T-helper 2 cell treated with Interferon-gamma antibody and Interleukin-4, amounts not matched to agents 5 μg/mL and 100 μg/mL, for 36 hours (primary cell): ENCODE measurements around the gene INPP4B.

Source experiments
- DNase-seq: peaks from one replicate; pipeline ENCODE4 v3.0.0; 2021; ENCODE audit warnings: low spot score
- H3K27ac Mint-ChIP-seq: one replicate; pipeline ENCODE4 v1.8.0; 2021; ENCODE audit warnings: mild to moderate bottlenecking, mixed read lengths
- H3K27me3 Mint-ChIP-seq: one replicate; pipeline ENCODE4 v1.8.0; 2021; ENCODE audit warnings: low read depth, mixed read lengths
- H3K36me3 Mint-ChIP-seq: one replicate; pipeline ENCODE4 v1.8.0; 2021; ENCODE audit warnings: low read depth, mixed read lengths
- H3K4me1 Mint-ChIP-seq: one replicate; pipeline ENCODE4 v1.8.0; 2021; ENCODE audit warnings: low read depth, mixed read lengths
- H3K4me3 Mint-ChIP-seq: one replicate; pipeline ENCODE4 v1.8.0; 2022; ENCODE audit warnings: mild to moderate bottlenecking, moderate library complexity, mixed read lengths
- H3K9me3 Mint-ChIP-seq: one replicate; pipeline ENCODE4 v1.8.0; 2021; ENCODE audit warnings: mixed read lengths

The INPP4B gene

DNA sequence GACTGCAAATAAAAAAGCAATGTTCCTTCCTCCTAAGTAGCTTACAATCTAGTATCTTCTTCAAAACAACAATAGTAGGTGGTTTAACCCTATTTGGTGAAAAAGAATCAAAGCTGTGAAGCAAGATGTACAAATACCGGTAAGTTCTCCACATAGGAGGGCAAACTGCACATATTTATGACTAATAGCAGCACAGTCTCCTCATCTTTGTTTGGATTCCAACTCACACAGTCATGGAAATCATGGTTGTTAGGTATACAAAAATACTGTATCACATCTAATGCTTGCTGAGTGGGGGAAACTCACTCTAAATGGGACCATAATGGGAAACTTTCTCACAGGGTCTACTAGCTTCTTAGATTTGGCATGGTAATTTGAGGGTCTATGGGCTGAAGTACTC is 597.2 kb downstream of the INPP4B start:
- DNase-seq: no peak
- Mint-ChIP-seq H3K27ac (no peak overlapping the region), H3K9me3 (peaks cover 3% of the 10 kb centered on the region), H3K27me3 (no peaks in the 10 kb centered on the region), H3K4me3 (no peak overlapping the region), H3K4me1 (peaks cover 6% of the 10 kb centered on the region), H3K36me3 (peaks cover 62% of the 10 kb centered on the region)

DNA sequence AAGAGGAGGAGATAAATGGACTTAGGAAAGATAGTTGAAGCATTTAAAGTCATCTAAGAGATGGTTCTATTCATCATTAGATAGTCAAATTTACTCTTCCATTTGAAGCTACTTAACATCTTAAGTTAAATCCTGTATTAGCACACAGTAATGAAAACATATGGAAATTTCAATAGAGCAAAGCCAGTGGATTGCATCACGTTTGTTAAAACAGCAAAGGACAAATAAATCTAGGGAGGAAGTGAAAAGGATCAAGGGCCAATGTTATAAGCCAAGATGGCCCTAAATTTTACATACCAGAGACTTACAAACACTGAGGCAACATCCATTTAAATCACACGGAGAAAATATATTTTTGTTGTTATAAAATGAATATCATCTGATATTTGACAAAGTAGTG is 602.8 kb downstream of the INPP4B start:
- H3K27me3 Mint-ChIP-seq: no peaks in the 10 kb centered on the region
- peaks cover 3% of the 10 kb centered on the region for H3K9me3 Mint-ChIP-seq
- peaks cover 42% of the 10 kb centered on the region for H3K36me3 Mint-ChIP-seq
- peaks cover 1% of the 10 kb centered on the region for H3K4me1 Mint-ChIP-seq
- DNase-seq: no peak
- no peak overlapping the region for H3K27ac Mint-ChIP-seq
- no peak overlapping the region for H3K4me3 Mint-ChIP-seq

DNA sequence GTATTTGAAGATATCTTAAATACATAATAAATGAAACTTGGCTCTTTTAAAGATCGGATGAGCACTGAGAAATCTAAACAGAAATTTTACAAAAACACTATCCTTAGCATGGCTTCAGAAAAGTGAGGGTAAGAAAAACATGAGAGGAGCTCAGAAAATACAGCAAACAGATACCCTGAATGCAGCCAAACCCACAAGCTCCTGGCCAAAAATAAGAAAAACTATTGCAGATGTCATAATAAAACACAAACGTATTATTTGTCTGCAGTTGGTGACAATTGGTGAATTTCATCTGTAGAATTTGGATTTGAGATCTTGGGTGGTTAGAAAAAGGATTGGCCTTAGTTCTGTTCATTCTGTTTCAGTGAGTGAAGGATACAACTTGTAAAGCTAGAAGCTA is 603.9 kb downstream of the INPP4B start:
- H3K4me1 Mint-ChIP-seq: no peaks in the 10 kb centered on the region
- no peak overlapping the region for H3K4me3 Mint-ChIP-seq
- H3K27me3 Mint-ChIP-seq: no peaks in the 10 kb centered on the region
- H3K36me3 Mint-ChIP-seq: peaks cover 34% of the 10 kb centered on the region
- H3K27ac Mint-ChIP-seq: no peak overlapping the region
- H3K9me3 Mint-ChIP-seq: no peaks in the 10 kb centered on the region
- no peak for DNase-seq

DNA sequence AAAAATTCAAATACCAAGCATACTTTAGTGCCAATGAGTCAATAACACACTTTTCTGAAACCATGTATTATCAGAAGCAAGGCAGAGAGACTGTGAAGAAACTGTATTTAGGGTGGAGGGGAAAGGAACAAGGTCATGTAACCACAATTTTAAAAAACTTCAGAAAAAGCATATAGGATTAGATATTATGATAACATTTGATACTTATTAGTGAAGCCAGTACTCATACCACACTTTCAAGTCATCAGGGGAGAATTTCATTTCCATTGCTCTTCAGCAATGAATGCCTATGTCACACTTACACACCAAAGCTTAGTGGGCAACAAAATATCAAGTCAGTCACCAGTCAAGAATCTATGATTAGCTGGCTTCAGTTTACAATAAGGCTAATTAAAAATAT is 607.5 kb downstream of the INPP4B start:
- Mint-ChIP-seq H3K27me3 (no peaks in the 10 kb centered on the region), H3K27ac (no peak overlapping the region), H3K4me3 (no peak overlapping the region), H3K9me3 (no peaks in the 10 kb centered on the region), H3K36me3 (peaks cover 32% of the 10 kb centered on the region), H3K4me1 (no peaks in the 10 kb centered on the region)
- no peak for DNase-seq

DNA sequence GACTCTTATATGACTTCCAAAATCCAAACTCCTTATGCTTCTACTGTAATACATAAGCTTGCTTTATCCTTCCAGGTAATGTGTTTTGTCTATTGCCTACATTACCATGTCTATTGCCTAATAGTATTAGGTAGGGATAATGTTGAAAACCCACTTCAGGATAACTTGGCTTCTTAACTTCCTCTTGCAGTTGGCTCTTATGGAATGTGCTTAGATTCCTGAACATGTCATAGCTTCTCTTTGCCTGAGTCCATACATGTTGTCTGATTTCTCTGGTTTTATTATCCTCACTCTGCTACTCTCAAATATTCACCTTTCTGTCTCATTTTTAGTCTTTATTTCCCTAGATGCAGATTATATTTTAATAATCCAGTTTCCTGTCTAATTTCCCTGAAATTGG is 609.8 kb downstream of the INPP4B start:
- Mint-ChIP-seq H3K27ac (no peak overlapping the region), H3K36me3 (peaks cover 37% of the 10 kb centered on the region), H3K4me3 (no peak overlapping the region), H3K27me3 (no peaks in the 10 kb centered on the region), H3K9me3 (no peaks in the 10 kb centered on the region), H3K4me1 (no peaks in the 10 kb centered on the region)
- DNase-seq: no peak

DNA sequence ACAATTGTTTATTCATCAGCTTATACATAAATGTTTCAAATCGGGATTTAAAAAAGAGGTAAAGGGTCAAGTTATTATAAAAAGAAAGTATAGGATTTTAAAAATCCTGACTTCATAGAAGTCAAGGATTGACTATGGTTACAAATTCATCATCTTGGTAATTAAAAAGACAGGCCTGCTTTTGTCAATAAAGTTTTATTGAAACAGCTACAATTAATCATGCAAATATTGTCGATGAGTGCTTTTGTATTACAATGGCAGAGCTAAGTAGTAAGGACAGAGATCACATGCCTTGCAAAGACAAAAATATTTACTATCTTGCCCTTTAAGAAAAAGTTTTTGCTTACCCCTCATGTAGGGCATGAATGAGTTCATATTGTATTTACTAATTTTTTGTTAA is 614.3 kb downstream of the INPP4B start:
- Mint-ChIP-seq H3K36me3 (peaks cover 36% of the 10 kb centered on the region), H3K4me3 (no peak overlapping the region), H3K27ac (no peak overlapping the region), H3K9me3 (no peaks in the 10 kb centered on the region), H3K4me1 (peaks cover 2% of the 10 kb centered on the region), H3K27me3 (no peaks in the 10 kb centered on the region)
- no peak for DNase-seq

DNA sequence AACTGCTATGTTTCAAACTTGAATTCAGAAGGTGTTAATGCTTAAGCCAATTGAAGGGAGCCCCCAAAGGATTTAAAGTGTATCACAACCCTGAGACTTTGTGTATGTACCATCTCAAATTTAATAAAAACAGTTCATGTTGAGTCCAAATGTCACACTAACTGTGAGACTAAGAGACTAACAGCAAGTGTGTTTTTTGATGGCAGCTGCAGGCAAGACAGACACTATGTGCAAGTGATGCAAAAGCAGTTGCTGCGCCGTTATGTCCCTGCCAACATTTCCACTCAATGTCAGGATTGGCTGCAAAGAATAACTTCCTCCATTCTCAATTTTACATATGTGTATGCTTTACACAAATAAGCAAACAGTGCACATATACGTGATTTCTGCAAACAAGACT is 615.1 kb downstream of the INPP4B start:
- Mint-ChIP-seq H3K27ac (no peak overlapping the region), H3K27me3 (no peaks in the 10 kb centered on the region), H3K4me3 (no peak overlapping the region), H3K4me1 (peaks cover 4% of the 10 kb centered on the region), H3K9me3 (no peaks in the 10 kb centered on the region), H3K36me3 (peaks cover 32% of the 10 kb centered on the region)
- no peak for DNase-seq

DNA sequence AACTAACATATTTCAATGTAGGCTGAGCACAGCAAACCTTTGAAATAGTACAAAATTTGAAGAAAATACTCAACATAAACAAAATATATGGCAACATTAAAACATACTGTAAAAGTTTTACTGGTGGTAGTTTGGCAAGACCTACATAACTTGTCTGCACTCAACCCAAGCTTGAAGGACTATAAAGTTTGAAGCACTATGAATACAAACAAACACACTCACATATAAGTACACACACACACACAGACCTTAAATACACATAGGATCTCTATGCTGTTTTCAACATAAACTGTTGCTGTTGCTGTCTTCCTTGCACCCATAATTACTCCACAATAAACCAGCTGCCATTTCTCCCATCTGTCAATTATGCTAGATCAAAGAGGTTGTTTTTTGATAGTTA is 620.1 kb downstream of the INPP4B start:
- Mint-ChIP-seq H3K4me1 (peaks cover 4% of the 10 kb centered on the region), H3K9me3 (no peaks in the 10 kb centered on the region), H3K27ac (no peak overlapping the region), H3K4me3 (no peak overlapping the region), H3K27me3 (no peaks in the 10 kb centered on the region), H3K36me3 (peaks cover 21% of the 10 kb centered on the region)
- no peak for DNase-seq

DNA sequence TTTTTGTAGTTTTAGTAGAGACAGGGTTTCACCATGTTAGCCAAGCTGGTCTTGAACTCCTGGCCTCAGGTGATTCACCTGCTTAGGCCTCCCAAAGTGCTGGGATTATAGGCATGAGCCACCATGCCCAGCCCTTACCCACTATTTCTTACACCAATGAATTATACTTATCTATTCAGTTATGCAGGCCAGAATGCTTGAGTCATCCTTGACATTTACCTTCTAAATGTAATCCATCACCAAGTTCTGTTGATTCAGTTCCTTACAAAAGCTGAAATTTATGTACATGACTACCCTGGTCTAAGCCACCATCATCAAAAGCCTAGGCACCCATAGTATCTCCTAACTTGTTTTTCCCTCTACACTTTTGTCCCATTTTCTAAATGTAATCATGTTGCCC is 624.0 kb downstream of the INPP4B start:
- Mint-ChIP-seq H3K27ac (no peak overlapping the region), H3K4me3 (no peak overlapping the region), H3K27me3 (no peaks in the 10 kb centered on the region), H3K4me1 (peaks cover 4% of the 10 kb centered on the region), H3K9me3 (no peaks in the 10 kb centered on the region), H3K36me3 (peaks cover 26% of the 10 kb centered on the region)
- DNase-seq: no peak

DNA sequence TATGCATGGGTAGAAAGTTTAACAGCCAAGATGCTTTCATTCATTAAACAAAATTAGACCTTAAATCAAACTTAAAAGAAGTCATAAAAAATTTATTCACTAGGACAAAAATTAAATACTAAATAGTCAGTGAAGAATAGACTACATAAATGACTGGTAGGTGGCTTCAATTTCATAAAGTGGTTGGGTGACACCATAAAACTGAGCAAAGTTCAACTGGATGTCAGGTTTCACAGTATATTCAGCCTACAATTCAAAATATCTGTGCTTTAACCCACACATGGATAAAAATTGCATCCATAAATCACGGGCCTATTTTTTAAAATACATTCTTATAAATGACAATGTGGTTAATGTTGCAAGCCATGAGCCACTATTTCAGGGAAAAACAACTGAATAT is 627.4 kb downstream of the INPP4B start:
- Mint-ChIP-seq H3K9me3 (no peaks in the 10 kb centered on the region), H3K36me3 (peaks cover 24% of the 10 kb centered on the region), H3K4me1 (no peaks in the 10 kb centered on the region), H3K4me3 (no peak overlapping the region), H3K27ac (no peak overlapping the region), H3K27me3 (no peaks in the 10 kb centered on the region)
- DNase-seq: no peak

DNA sequence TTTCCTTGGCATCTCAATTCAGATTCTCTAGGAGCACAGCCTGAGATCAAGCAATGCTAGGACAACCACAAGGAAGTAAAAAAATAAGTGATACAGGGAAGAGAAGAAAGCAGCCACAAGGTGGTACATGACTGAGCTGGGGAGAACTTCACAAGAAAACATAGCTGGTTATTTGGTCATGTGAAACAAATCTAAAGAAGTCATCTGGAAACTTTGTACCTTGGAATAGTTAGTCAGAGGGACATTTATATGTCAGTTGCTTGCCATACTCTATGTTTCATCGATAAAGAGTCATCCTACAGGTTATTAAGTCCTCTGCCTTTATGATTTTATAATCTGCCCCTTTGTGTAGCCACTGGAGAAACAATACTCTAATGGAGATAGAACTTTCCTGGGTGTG is 634.7 kb downstream of the INPP4B start:
- DNase-seq: no peak
- Mint-ChIP-seq H3K27me3 (no peaks in the 10 kb centered on the region), H3K9me3 (no peaks in the 10 kb centered on the region), H3K27ac (peak overlapping the region; percentile 18), H3K36me3 (peaks cover 30% of the 10 kb centered on the region), H3K4me1 (peaks cover 10% of the 10 kb centered on the region), H3K4me3 (no peak overlapping the region)

DNA sequence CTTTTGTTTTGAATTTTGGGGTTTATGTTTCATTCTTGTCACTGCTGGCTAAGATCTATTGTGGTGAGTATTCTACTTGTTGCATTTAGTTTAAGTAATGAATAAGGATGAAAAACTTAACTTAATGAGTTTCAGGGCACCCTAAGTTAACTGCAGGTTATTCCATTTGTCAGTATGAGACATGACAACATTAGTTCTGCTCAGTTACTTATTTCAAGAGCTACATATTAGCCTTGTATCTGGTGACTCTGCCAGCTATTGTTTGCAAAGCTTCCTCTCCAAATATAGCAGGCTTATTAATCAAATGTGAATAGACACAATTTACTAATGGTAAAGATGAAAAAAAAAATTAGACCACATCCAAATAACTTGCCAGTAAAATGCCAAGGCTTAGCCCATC is 642.6 kb downstream of the INPP4B start:
- no peak for DNase-seq
- Mint-ChIP-seq H3K9me3 (no peaks in the 10 kb centered on the region), H3K27me3 (no peaks in the 10 kb centered on the region)

DNA sequence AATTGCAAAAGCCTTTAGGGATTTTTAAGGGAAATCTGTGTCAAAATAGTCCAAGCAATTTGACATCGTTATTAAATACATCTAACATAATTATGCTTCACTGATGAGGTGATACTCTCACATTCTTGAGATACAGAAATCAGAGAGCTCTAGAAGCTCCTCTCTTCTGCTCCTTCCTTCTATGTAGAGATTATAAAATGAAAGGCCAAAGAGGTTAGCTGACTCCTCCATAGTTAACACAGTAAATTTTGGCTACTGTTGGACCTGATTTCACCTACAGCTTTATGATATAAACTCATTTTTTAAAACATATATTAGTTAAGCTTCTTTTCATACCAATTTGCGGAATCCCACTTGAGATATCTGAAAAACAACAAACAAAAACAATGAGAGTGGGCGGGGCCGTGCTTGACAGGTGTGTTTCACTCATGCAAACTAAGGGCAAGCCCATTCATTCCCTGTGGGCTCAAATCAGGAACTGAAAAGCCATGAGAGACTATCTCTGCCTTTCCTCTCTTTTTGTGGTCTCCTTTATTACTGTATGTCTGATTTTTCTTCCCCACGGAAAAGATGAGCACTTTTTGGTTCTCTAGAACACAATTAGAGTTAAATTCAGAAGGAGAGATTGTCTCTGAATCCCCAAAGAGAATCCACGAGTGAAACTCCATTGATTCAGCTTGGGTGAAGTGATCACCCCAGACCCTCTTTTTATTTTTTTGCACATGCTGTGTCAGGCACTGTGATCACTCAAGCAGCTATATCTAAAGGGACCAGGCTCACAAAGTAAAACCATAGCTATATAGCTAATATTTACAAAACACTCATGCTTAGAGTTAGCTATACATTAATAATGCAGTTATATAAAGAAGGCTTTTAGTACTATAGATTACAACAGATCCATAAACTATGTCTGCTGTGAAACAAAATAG is 643.4 kb downstream of the INPP4B start:
- H3K27ac Mint-ChIP-seq: no peak overlapping the region
- no peak overlapping the region for H3K4me3 Mint-ChIP-seq
- peaks cover 6% of the 10 kb centered on the region for H3K4me1 Mint-ChIP-seq
- no peaks in the 10 kb centered on the region for H3K9me3 Mint-ChIP-seq
- no peak for DNase-seq
- no peaks in the 10 kb centered on the region for H3K27me3 Mint-ChIP-seq
- peaks cover 28% of the 10 kb centered on the region for H3K36me3 Mint-ChIP-seq

More for the DNA sequence above, 642.6 kb downstream of the INPP4B start:
- Mint-ChIP-seq H3K36me3 (peaks cover 29% of the 10 kb centered on the region), H3K4me3 (no peak overlapping the region), H3K27ac (peak overlapping the region; percentile 41), H3K4me1 (peaks cover 4% of the 10 kb centered on the region)

DNA sequence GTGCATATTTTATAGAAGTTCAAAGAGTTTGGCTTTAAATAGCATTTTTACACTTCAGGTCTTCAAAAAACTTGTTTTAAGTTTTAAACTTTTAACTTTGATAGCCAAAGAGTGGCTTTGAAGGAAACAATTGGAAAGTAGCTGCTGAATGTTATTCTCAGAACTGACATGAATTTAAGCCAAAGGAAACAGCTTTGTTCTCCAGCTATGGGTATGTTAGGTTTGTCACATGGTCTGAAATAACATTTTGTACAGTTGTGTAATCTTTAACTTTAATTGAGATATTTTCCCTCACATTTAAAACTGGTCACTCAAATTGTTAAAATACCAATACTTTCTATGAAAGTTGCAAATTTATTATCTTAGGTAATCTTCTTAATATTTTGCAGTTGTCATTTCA is 645.1 kb downstream of the INPP4B start:
- DNase-seq: no peak
- H3K4me3 Mint-ChIP-seq: no peak overlapping the region
- no peak overlapping the region for H3K27ac Mint-ChIP-seq
- H3K4me1 Mint-ChIP-seq: peaks cover 9% of the 10 kb centered on the region
- no peaks in the 10 kb centered on the region for H3K9me3 Mint-ChIP-seq
- no peaks in the 10 kb centered on the region for H3K27me3 Mint-ChIP-seq
- peaks cover 27% of the 10 kb centered on the region for H3K36me3 Mint-ChIP-seq

DNA sequence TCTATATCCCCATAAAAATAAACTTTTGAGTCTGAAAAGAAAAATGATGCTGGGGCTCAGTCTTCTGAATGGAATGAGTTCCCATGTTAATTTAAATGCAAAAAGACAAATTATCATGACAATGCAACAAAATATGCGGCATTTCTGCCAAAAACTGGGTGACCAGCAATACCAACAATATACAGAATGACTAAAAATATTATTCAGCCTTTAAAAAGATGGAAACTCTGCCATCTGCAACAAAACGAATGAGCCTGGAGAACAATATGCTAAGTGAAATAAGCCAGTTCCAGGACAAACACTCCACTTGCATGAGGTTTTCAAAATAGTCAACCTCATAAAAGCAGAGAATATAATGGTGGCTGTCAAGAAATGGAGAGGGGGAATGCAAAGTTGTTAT is 651.2 kb downstream of the INPP4B start:
- no peak overlapping the region for H3K4me3 Mint-ChIP-seq
- no peaks in the 10 kb centered on the region for H3K27me3 Mint-ChIP-seq
- no peak for DNase-seq
- peaks cover 44% of the 10 kb centered on the region for H3K36me3 Mint-ChIP-seq
- H3K27ac Mint-ChIP-seq: no peak overlapping the region
- H3K4me1 Mint-ChIP-seq: peaks cover 7% of the 10 kb centered on the region
- H3K9me3 Mint-ChIP-seq: no peaks in the 10 kb centered on the region
